DND-41 (cell line): ENCODE measurements around the gene KRTAP10-6.

Source experiments
- EZH2 ChIP-seq: IDR thresholded peaks from 3 replicates; pipeline ENCODE4 v1.6.1; 2012; ENCODE audit warnings: borderline replicate concordance, low read depth, mild to moderate bottlenecking, moderate library complexity, low read length, inconsistent platforms; ENCODE audit not compliant: severe bottlenecking
- TF ChIP-seq, protein P1 (sequence below): IDR thresholded peaks from 2 replicates; pipeline ENCODE4 v1.5.1; 2012; ENCODE audit warnings: borderline replicate concordance, low read length, moderate library complexity, mild to moderate bottlenecking; ENCODE audit not compliant: poor library complexity, severe bottlenecking; ENCODE audit errors: extremely low read depth

DNA sequence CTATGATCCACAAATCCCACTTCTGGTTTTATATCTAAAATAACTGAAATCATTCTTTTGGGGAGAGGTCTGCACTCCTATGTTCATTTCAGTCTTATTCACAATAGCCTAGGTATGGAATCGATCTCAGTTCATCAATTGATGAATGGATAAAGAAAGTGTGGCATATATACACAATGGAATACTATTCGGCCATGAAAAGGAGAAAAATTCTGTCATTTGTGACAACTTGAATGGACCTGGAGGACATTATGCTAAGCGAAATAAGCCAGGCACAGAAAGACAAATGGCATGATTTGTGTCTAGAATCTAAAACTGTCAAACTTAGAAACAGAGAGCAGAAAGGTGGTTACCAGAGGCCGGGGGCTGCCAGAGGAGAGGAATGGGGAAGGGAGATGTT, 14.2 kb upstream of the KRTAP10-6 start:
- TF ChIP-seq, protein P1, sequence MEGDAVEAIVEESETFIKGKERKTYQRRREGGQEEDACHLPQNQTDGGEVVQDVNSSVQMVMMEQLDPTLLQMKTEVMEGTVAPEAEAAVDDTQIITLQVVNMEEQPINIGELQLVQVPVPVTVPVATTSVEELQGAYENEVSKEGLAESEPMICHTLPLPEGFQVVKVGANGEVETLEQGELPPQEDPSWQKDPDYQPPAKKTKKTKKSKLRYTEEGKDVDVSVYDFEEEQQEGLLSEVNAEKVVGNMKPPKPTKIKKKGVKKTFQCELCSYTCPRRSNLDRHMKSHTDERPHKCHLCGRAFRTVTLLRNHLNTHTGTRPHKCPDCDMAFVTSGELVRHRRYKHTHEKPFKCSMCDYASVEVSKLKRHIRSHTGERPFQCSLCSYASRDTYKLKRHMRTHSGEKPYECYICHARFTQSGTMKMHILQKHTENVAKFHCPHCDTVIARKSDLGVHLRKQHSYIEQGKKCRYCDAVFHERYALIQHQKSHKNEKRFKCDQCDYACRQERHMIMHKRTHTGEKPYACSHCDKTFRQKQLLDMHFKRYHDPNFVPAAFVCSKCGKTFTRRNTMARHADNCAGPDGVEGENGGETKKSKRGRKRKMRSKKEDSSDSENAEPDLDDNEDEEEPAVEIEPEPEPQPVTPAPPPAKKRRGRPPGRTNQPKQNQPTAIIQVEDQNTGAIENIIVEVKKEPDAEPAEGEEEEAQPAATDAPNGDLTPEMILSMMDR, result no peak
- no peak for TF ChIP-seq EZH2
